Astrocyte (in vitro differentiated cells and primary cell): ENCODE data around the gene MYT1.

ENCODE experiments used
- EZH2 ChIP-seq: IDR thresholded peaks from 2 replicates; pipeline ENCODE4 v1.6.1; 2012; ENCODE audit warnings: mild to moderate bottlenecking, low read length, inconsistent platforms; ENCODE audit not compliant: insufficient read depth
- TF ChIP-seq, protein P1 (sequence below): IDR thresholded peaks from 2 replicates; pipeline ENCODE4 v1.5.1; 2011; ENCODE audit warnings: low read depth, mild to moderate bottlenecking, inconsistent platforms, low read length, moderate library complexity; ENCODE audit not compliant: insufficient read depth

GRCh38 chr20:64264091-64264490 is 99.8 kb downstream of the MYT1 start:
- TF ChIP-seq, protein P1, sequence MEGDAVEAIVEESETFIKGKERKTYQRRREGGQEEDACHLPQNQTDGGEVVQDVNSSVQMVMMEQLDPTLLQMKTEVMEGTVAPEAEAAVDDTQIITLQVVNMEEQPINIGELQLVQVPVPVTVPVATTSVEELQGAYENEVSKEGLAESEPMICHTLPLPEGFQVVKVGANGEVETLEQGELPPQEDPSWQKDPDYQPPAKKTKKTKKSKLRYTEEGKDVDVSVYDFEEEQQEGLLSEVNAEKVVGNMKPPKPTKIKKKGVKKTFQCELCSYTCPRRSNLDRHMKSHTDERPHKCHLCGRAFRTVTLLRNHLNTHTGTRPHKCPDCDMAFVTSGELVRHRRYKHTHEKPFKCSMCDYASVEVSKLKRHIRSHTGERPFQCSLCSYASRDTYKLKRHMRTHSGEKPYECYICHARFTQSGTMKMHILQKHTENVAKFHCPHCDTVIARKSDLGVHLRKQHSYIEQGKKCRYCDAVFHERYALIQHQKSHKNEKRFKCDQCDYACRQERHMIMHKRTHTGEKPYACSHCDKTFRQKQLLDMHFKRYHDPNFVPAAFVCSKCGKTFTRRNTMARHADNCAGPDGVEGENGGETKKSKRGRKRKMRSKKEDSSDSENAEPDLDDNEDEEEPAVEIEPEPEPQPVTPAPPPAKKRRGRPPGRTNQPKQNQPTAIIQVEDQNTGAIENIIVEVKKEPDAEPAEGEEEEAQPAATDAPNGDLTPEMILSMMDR = no peak
- no peak for TF ChIP-seq EZH2
